CD4-positive, alpha-beta T cell treated with Interleukin-10 for 1 hour (primary cell): ENCODE measurements around the gene CYFIP1.

Source experiments
- DNase-seq: peaks from one replicate; pipeline ENCODE4 v3.0.0-alpha.2; 2020

CYFIP1 gene

GRCh38 chr15:22948056-22948455 lies 32.1 kb downstream of the CYFIP1 start:
- DNase-seq: no peak

DNA sequence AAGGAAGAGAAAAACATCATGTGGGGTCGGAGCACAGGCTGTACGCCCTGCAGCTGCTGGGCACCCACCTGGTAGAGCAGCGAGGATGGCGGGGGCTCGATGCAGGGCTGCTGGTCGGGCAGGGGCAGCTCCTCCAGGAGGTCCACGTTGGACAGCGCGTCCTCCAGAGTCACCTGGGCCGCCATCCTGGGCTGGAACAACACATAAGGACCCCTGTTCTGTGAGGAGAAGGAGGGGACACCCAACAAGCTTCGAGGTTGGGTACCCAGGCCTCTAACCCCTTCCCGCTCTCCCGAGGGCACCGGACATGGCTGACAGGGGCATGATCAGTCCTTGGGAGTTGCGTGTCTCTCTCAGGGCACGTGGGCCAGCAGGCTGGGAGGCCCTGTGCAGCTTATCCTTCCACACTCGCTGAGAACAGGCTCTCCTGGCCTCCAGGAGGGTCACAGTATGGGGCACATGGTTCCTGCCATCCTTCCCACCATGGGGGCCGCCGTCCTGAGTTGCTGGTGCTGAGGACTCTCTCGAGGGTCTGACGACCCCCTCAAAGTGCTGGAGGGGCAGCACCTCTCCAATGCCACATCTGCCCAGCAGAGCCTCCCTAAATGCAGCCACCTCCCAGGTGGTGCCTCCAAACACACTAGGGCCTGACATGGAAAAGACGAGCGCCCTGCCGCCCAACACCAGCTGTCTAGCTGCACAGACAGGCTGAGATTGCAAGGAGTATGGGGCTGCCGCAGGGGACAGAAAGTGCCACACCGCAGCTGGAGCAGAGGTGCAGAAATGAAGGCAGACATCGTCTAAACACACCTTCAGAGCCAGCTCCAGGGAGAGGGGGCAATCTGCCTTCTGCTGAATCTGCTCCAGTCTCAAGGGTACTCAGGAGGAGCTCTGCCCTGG lies 32.8 kb downstream of the CYFIP1 start:
- no peak for DNase-seq

GRCh38 chr15:22945071-22945470 lies 35.1 kb downstream of the CYFIP1 start:
- no peak for DNase-seq

- no peak for DNase-seq
These were observed 35.5 kb downstream of the CYFIP1 start for GRCh38 chr15:22944651-22945050.

- no peak for DNase-seq
These were observed 37.3 kb downstream of the CYFIP1 start for GRCh38 chr15:22942877-22943276.

- no peak for DNase-seq
These were observed 37.8 kb downstream of the CYFIP1 start for GRCh38 chr15:22942306-22942855.

GRCh38 chr15:22941179-22941578 lies 39.0 kb downstream of the CYFIP1 start:
- DNase-seq: no peak

DNA sequence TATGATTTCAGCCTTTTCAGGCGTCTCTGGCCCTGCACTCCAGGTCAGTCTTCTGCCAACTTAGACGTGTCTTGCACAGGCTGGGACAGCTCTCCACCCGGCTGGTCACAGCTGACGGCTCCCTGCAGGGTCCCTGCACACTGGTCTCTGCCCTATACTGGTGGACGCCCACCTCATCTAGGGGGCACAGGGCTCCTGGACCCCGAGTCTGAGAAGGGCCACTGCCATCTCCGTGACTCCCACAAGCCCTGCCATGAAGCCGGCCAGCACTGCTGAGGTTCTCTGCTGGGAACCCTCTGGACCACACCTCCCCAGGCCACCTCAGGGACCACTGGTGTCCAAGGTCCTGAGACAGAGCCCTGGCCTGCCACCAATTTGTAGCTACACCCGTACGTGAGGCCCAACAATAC lies 40.5 kb downstream of the CYFIP1 start:
- DNase-seq: no peak

DNA sequence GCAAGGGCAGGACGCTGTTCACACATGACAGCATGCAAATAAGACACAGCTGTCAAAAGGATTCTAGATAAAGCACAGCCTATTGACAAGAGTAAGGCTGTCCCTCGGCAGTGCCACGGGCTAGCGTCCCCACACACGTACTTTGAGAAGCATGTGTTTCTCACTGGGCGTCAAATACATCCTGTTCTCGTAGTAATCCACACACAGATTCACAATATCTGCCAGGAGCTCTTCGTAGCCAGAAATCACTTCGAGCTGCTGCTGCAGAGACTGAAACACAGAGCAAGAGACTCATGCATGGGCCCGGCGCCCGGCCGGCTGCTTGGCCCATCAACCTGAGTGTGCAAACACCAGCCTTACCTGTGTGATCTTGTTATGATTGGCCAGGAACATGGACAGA lies 41.1 kb downstream of the CYFIP1 start:
- no peak for DNase-seq

GRCh38 chr15:22936577-22937472 lies 43.3 kb downstream of the CYFIP1 start:
- no peak for DNase-seq

- DNase-seq: no peak
These were observed 46.5 kb downstream of the CYFIP1 start for GRCh38 chr15:22933641-22934061.

GRCh38 chr15:22931784-22932536 lies 48.2 kb downstream of the CYFIP1 start:
- no peak for DNase-seq

GRCh38 chr15:22930782-22931484 lies 49.2 kb downstream of the CYFIP1 start:
- DNase-seq: no peak

DNA sequence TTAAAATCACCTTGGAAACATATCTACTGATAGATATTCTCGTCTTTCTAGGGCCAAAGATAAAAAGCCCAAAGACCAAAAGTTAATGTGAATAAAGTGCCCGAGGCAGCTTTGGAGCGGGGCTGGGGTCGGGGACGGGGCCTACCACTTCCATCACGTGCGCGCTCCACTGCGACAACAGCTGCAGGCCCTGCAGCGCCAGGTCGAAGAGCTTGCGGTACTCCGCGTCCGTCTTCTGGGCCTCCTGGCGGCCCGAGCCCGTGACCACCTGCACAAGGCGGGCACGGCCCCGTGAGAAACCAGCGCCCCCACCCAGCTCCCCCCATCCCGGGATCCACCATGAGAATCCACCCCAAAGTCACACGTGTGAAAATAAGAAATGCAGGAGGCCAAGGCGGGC lies 52.4 kb downstream of the CYFIP1 start:
- no peak for DNase-seq

- no peak for DNase-seq
These were observed 54.3 kb downstream of the CYFIP1 start for GRCh38 chr15:22925875-22926274.

GRCh38 chr15:22922003-22922402 lies 58.2 kb downstream of the CYFIP1 start:
- no peak for DNase-seq

GRCh38 chr15:22919171-22919570 lies 61.0 kb downstream of the CYFIP1 start:
- no peak for DNase-seq

DNA sequence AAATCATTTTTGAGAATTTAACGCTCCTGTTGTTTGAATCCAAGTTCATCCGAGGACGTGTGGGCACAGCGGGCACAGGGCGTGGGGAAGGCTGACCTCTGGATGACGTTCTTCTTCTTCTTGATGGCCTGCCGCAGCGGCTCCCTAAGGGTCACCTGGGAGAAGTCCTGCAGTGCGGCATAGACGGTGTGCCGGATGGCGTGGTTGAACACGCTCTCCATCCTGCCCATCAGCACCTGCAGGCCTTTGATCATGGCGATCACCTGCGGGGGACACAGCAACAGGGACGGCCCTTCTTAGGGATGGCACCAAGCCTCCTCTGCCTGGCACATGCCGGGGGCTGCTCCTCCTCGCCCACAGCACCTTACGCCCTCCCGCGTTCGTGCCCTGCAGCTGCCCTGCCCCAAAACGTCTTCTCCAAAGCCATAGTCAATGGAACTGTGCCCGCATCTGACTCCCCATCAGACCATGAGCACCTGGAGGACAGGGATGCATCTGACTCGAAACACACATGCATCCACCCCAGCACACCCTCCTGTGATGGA lies 61.5 kb downstream of the CYFIP1 start:
- DNase-seq: no peak

GRCh38 chr15:22918056-22918455 lies 62.1 kb downstream of the CYFIP1 start:
- DNase-seq: no peak

DNA sequence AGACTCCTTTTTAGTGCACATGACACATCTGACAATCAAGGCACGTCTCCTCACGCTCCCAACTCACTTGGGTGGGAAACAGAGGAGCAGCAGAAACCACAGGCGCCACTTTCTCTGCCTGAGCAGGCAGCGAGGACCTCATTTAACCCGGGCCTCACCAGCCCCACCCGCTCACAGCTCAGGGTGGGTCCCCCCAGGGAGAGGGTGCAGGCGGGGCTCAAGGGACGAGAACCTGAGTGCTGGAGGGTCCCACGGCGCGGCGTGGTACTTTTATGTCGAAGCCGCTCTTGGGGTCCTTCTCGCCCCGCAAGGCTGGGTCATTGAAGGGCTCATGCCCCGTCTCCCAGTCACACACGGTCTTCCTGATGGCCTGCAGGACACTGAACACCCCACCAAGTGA lies 62.6 kb downstream of the CYFIP1 start:
- no peak for DNase-seq

DNA sequence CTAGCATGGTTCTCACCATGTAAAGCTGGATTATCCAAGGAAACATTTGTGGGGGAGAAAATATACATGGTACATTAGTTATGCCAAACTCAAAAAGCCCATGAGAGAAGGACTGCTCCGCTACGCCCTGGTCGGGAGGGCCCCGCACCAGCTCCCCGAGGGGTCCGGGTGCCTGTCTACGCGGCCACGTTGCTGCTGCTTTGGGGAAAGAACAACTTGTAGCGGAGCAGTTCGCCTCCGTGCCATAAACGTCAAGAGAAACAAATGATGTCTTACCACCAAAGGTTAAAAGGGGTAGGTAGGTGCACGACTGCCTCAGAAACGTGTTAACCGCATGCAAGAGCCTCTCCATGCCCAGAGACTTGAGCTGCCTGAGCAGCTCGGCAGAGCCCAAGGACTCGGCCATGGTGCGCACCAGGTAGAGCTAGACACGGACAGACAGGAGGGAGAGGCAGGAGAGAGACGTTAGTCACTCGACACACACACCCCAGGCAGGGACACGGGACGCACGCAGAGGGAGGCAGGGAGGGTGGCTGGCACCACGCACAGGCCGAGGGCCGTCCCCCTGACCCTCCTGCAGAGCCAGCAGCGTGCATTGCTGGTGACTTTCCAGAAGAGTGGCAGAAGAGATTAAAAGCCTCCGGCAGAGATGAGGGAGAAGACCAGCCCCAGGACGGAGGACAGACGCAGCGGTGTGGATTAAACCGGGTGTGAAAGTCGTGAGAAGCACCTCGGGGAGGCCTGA lies 63.4 kb downstream of the CYFIP1 start:
- DNase-seq: no peak
